Neuronal stem cell (in vitro differentiated cells): ENCODE data around the gene OTUD6A.

ENCODE experiments used
- DNase-seq: peaks from one replicate; pipeline ENCODE4 v3.0.0-alpha.2; 2013; ENCODE audit warnings: low spot score
- H2AFZ ChIP-seq: one replicate; pipeline ENCODE4 v1.6.1; 2013; ENCODE audit warnings: mild to moderate bottlenecking, low read length, inconsistent platforms
- H2AK5ac ChIP-seq: 2 replicates; pipeline ENCODE4 v1.6.1; 2013; ENCODE audit warnings: low read depth, mild to moderate bottlenecking, inconsistent platforms, low read length, moderate library complexity, mixed read lengths
- H2BK120ac ChIP-seq: 2 replicates; pipeline ENCODE4 v1.6.1; 2013; ENCODE audit warnings: low read depth, mild to moderate bottlenecking, inconsistent platforms, low read length, moderate library complexity, mixed read lengths
- H2BK12ac ChIP-seq: one replicate; pipeline ENCODE4 v1.6.1; 2013; ENCODE audit warnings: low read length, inconsistent platforms
- H2BK15ac ChIP-seq: 2 replicates; pipeline ENCODE4 v1.6.1; 2013; ENCODE audit warnings: mild to moderate bottlenecking, low read length, inconsistent platforms, mixed read lengths
- H2BK5ac ChIP-seq: one replicate; pipeline ENCODE4 v1.6.1; 2013; ENCODE audit warnings: inconsistent platforms, mild to moderate bottlenecking, low read length, moderate library complexity
- H3K14ac ChIP-seq: one replicate; pipeline ENCODE4 v1.6.1; 2013; ENCODE audit warnings: low read length, inconsistent platforms
- H3K18ac ChIP-seq: 2 replicates; pipeline ENCODE4 v1.6.1; 2013; ENCODE audit warnings: low read length, inconsistent platforms
- H3K23ac ChIP-seq: 2 replicates; pipeline ENCODE4 v1.6.1; 2013; ENCODE audit warnings: low read depth, mild to moderate bottlenecking, mixed read lengths, low read length, inconsistent platforms; ENCODE audit not compliant: poor library complexity
- H3K27ac ChIP-seq: replicated peaks from 3 replicates; pipeline ENCODE4 v1.5.1; 2013; ENCODE audit warnings: low read length, inconsistent platforms
- H3K27me3 ChIP-seq, 3 experiments: 2 replicates each; pipeline ENCODE4 v1.6.1; 2013; ENCODE audit warnings: low read length in 3 of 3, mild to moderate bottlenecking in 2 of 3, inconsistent platforms in 1 of 3, low read depth in 1 of 3, mixed read lengths in 1 of 3, moderate library complexity in 1 of 3; ENCODE audit not compliant: control insufficient read depth in 3 of 3, insufficient read depth in 3 of 3
- H3K36me3 ChIP-seq, 2 donors: replicated peaks in 1 of 2; 2 replicates each; pipeline ENCODE4 v1.6.1; 2013; ENCODE audit warnings: low read length in 2 of 2; ENCODE audit not compliant: control insufficient read depth in 2 of 2, insufficient read depth in 2 of 2
- H3K4ac ChIP-seq: 2 replicates; pipeline ENCODE4 v1.6.1; 2013; ENCODE audit warnings: inconsistent platforms, mild to moderate bottlenecking, low read length, moderate library complexity
- H3K4me1 ChIP-seq, 2 donors: 1 replicate in 1 of 2; 2 replicates in 1 of 2; pipeline ENCODE4 v1.6.1; 2013; ENCODE audit warnings: low read length in 2 of 2, low read depth in 1 of 2; ENCODE audit not compliant: control insufficient read depth in 2 of 2, insufficient read depth in 1 of 2
- H3K4me2 ChIP-seq: one replicate; pipeline ENCODE4 v1.6.1; 2013; ENCODE audit warnings: mild to moderate bottlenecking, low read length, inconsistent platforms; ENCODE audit not compliant: insufficient read depth, poor library complexity, severe bottlenecking
- H3K4me3 ChIP-seq, 2 donors: 2 replicates each; pipeline ENCODE4 v1.5.1; 2013; ENCODE audit warnings: low read length in 2 of 2, mild to moderate bottlenecking in 2 of 2, inconsistent platforms in 1 of 2, moderate library complexity in 1 of 2
- H3K79me1 ChIP-seq: one replicate; pipeline ENCODE4 v1.6.1; 2013; ENCODE audit warnings: low read depth, mild to moderate bottlenecking, inconsistent platforms, low read length, moderate library complexity
- H3K9ac ChIP-seq: one replicate; pipeline ENCODE4 v1.6.1; 2013; ENCODE audit warnings: mild to moderate bottlenecking, low read depth, low read length, inconsistent platforms; ENCODE audit not compliant: poor library complexity
- H3K9me3 ChIP-seq, 2 donors: replicated peaks in 1 of 2; 2 replicates each; pipeline versions ENCODE3 to v1.6.1; 2013; ENCODE audit warnings: low read length in 2 of 2, mild to moderate bottlenecking in 2 of 2, inconsistent platforms in 1 of 2, low read depth in 1 of 2, mixed read lengths in 1 of 2, moderate library complexity in 1 of 2; ENCODE audit not compliant: control insufficient read depth in 2 of 2, insufficient read depth in 1 of 2
- H4K8ac ChIP-seq: one replicate; pipeline ENCODE4 v1.6.1; 2013; ENCODE audit warnings: low read depth, mild to moderate bottlenecking, inconsistent platforms, low read length, moderate library complexity
- H4K91ac ChIP-seq: one replicate; pipeline ENCODE4 v1.6.1; 2013; ENCODE audit warnings: low read length, low read depth, mild to moderate bottlenecking, inconsistent platforms; ENCODE audit not compliant: poor library complexity
- WGBS, 2 donors: extraction: QIAGEN DNeasy Blood & Tissue Kit; methylation state at CpG; one replicate each; pipeline ENCODE4 v1.1.7; 2013; ENCODE audit warnings: missing lambda C conversion rate in 2 of 2, mixed read lengths in 1 of 2; ENCODE audit not compliant: insufficient read length in 2 of 2, insufficient replicate concordance in 1 of 2; ENCODE audit errors: extremely low coverage in 2 of 2; 5-methylcytosine and 5-hydroxymethylcytosine counted together

OTUD6A gene

DNA sequence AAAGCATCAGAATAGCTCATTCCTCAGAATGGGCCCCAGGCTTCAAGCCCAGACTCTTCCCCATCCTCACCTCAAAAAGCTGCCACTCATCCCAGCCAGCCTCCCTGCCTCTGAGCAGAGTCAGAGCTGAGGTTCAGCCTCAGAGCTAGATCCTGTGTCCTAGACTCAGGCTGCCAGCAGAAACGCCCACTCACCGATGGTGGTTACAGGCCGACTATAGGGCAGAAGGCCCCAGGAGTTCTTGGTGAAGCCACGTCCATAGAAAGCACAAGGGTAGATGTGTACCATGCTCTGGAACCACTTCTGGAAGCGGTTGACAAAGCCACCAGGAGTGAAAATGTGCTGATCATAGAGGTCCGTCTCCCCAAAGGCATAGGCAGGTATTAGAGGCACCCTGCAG lies 20.3 kb upstream of the OTUD6A start:
- no peaks in the 10 kb centered on the region for H3K9me3 ChIP-seq
- no peak overlapping the region for H2BK120ac ChIP-seq
- no peak for DNase-seq
- peaks cover 0 to 12% (median 0%) of the 10 kb centered on the region in 3 experiments for H3K27me3 ChIP-seq
- H3K79me1 ChIP-seq, result no peaks in the 10 kb centered on the region
- H3K23ac ChIP-seq, result no peak overlapping the region
- H3K4me1 ChIP-seq, result no peaks in the 10 kb centered on the region
- no peak overlapping the region for H2BK5ac ChIP-seq
- no peak overlapping the region for H3K4me3 ChIP-seq
- H3K27ac ChIP-seq, result no peak overlapping the region
- peak overlapping the region; percentile 8 for H3K14ac ChIP-seq
- no peak overlapping the region for H2BK15ac ChIP-seq
- no peak overlapping the region for H2AK5ac ChIP-seq
- H2AFZ ChIP-seq, result no peak overlapping the region
- H4K8ac ChIP-seq, result no peak overlapping the region
- H3K4me2 ChIP-seq, result no peak overlapping the region
- no peak overlapping the region for H3K18ac ChIP-seq
- no peak overlapping the region for H4K91ac ChIP-seq
- WGBS, 2 donors, result no CpG with 5 or more reads among the region's 6 CpGs
- H3K9ac ChIP-seq, result no peak overlapping the region
- H3K4ac ChIP-seq, result no peak overlapping the region
- H2BK12ac ChIP-seq, result no peak overlapping the region
- no peaks in the 10 kb centered on the region for H3K36me3 ChIP-seq

DNA sequence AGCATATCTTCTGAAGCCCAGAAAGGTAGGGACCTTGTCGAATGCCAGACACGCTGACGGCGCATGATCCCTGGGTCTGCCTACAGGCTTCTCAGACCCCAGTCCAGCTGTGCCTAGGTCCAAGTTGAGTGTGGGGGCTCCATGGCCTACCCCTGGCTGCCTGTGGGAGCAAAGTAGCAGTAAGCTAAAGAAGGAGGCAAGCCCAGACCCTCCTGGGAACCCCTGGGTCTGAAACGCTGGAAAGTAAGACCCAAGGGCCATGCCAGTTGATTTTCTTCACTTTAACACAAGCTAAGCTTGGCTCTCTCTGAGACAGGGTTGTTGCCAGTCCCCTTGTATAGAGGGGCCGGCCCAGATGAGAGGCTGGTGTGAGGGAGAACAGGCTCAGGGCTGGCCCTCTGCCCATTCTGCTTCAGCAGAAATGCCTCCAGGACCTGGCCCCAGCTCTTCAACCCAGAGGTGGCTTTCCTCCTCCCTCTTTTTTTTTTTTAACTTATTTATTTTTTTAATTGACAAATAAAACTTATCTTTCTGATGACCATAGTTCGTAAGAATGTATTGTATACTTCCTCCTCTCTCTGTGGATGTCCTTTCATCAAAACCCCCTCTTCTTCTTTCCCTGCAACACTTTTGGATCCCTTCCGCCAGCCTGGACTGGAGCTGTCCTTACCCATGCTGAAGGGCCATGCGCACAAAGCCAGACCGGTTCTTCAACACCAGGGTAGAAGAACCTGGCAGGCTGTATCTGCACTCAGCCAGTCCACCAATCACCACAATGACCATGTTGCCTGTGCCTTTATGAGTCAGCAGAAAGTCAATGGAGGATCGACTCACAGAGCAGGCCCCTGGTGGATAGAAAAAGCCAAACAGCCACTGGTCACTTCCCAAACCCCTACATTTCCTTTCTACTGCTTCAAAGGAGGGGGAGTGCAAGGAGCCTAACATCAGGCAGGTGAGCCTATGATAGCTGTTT lies 19.6 kb upstream of the OTUD6A start:
- H2BK120ac ChIP-seq, result no peak overlapping the region
- no peaks in the 10 kb centered on the region for H3K4me1 ChIP-seq
- DNase-seq, result no peak
- H3K36me3 ChIP-seq, result no peaks in the 10 kb centered on the region
- no peak overlapping the region for H3K4me3 ChIP-seq
- WGBS, 2 donors, result no CpG with 5 or more reads among the region's 11 CpGs
- H2BK5ac ChIP-seq, result no peak overlapping the region
- no peak overlapping the region for H2BK15ac ChIP-seq
- no peaks in the 10 kb centered on the region for H3K79me1 ChIP-seq
- H2BK12ac ChIP-seq, result no peak overlapping the region
- no peak overlapping the region for H2AK5ac ChIP-seq
- H3K27me3 ChIP-seq, result peaks cover 0 to 10% (median 0%) of the 10 kb centered on the region in 3 experiments
- no peaks in the 10 kb centered on the region for H3K9me3 ChIP-seq
- no peak overlapping the region for H3K14ac ChIP-seq
- H3K18ac ChIP-seq, result no peak overlapping the region
- H4K8ac ChIP-seq, result no peak overlapping the region
- no peak overlapping the region for H3K27ac ChIP-seq
- no peak overlapping the region for H4K91ac ChIP-seq
- H3K23ac ChIP-seq, result no peak overlapping the region
- H3K4me2 ChIP-seq, result no peak overlapping the region
- H3K4ac ChIP-seq, result no peak overlapping the region
- H3K9ac ChIP-seq, result no peak overlapping the region
- H2AFZ ChIP-seq, result no peak overlapping the region

DNA sequence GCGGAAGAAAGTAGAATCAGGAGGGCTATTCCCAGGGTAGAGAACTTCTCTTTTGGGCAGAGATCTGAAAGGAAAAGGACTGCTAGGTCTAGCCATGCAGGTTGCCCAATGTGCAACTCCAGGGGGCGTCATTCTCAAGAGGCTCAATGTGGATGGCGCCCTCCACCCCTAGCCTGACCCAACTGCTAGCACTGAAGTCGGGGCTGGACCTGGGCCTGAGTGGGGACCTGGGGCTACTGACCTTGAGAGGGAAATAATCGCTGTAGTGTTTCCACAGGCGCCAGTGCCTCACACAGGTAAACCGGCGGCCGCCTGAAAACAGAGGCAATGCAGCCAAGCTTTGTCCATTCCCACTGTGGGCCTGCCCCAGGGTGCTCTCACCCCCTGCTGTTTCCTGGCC lies 18.6 kb upstream of the OTUD6A start:
- H3K4me1 ChIP-seq, result no peaks in the 10 kb centered on the region
- H4K91ac ChIP-seq, result no peak overlapping the region
- H3K4ac ChIP-seq, result no peak overlapping the region
- H2BK15ac ChIP-seq, result no peak overlapping the region
- no peak overlapping the region for H3K14ac ChIP-seq
- H3K36me3 ChIP-seq, result no peaks in the 10 kb centered on the region
- H3K9me3 ChIP-seq, result no peaks in the 10 kb centered on the region
- H2AFZ ChIP-seq, result no peak overlapping the region
- no peaks in the 10 kb centered on the region for H3K79me1 ChIP-seq
- H3K27ac ChIP-seq, result no peak overlapping the region
- H3K9ac ChIP-seq, result no peak overlapping the region
- no peak overlapping the region for H2BK12ac ChIP-seq
- H3K4me2 ChIP-seq, result no peak overlapping the region
- H2AK5ac ChIP-seq, result no peak overlapping the region
- no peak overlapping the region for H3K18ac ChIP-seq
- WGBS, 2 donors, result no CpG with 5 or more reads among the region's 9 CpGs
- no peak overlapping the region for H2BK120ac ChIP-seq
- no peak overlapping the region for H2BK5ac ChIP-seq
- H4K8ac ChIP-seq, result no peak overlapping the region
- H3K4me3 ChIP-seq, result no peak overlapping the region
- no peak for DNase-seq
- H3K23ac ChIP-seq, result no peak overlapping the region
- peaks cover 0 to 10% (median 0%) of the 10 kb centered on the region in 3 experiments for H3K27me3 ChIP-seq

GRCh38 chrX:70044541-70045245 lies 17.6 kb upstream of the OTUD6A start:
- no peak overlapping the region for H2BK120ac ChIP-seq
- H3K4me2 ChIP-seq, result no peak overlapping the region
- no peak overlapping the region for H2AK5ac ChIP-seq
- no peaks in the 10 kb centered on the region for H3K36me3 ChIP-seq
- no peak overlapping the region for H3K27ac ChIP-seq
- no peak overlapping the region for H2AFZ ChIP-seq
- H2BK5ac ChIP-seq, result no peak overlapping the region
- H3K9ac ChIP-seq, result no peak overlapping the region
- no peak overlapping the region for H3K14ac ChIP-seq
- H3K4ac ChIP-seq, result no peak overlapping the region
- no peak overlapping the region for H2BK12ac ChIP-seq
- H3K23ac ChIP-seq, result no peak overlapping the region
- no peak overlapping the region for H3K4me3 ChIP-seq
- no peaks in the 10 kb centered on the region for H3K79me1 ChIP-seq
- no peak for DNase-seq
- no peak overlapping the region for H2BK15ac ChIP-seq
- H3K4me1 ChIP-seq, result no peaks in the 10 kb centered on the region
- no CpG with 5 or more reads among the region's 4 CpGs for WGBS, 2 donors
- H3K18ac ChIP-seq, result no peak overlapping the region
- H3K9me3 ChIP-seq, result no peaks in the 10 kb centered on the region
- H4K8ac ChIP-seq, result no peak overlapping the region
- H3K27me3 ChIP-seq, result peaks cover 0 to 10% (median 0%) of the 10 kb centered on the region in 3 experiments
- no peak overlapping the region for H4K91ac ChIP-seq
